ENCODE results near the gene SDC3. TPM values are rescaled to one million over a fixed set of nuclear protein-coding genes. Genes with fewer than 3 reads are reported as not detected.
"Not testable (repeated sequence)": the region's sequence is repeated elsewhere in the genome, so short reads cannot be mapped to it uniquely, and the experiment has no call there.

The SDC3 gene
- total RNA-seq, 1 experiment from 2014 or later, result 0.31 TPM

GRCh38 chr1:30877205-30877912 is 31.2 kb downstream of the SDC3 start:
- no peak for DNase-seq (ENCODE audit: low spot score)

GRCh38 chr1:30876451-30877204 is 31.9 kb downstream of the SDC3 start:
- no peak for DNase-seq (ENCODE audit: low spot score)

- no peak for DNase-seq (ENCODE audit: low spot score)
Measured at GRCh38 chr1:30875916-30876315, 32.6 kb downstream of the SDC3 start.

- no peak for DNase-seq (ENCODE audit: low spot score)
Measured at GRCh38 chr1:30875197-30875596, 33.4 kb downstream of the SDC3 start.

GRCh38 chr1:30874176-30874575 is 34.4 kb downstream of the SDC3 start:
- DNase-seq (ENCODE audit: low spot score), result no peak

GRCh38 chr1:30872948-30873263 is 35.7 kb downstream of the SDC3 start:
- DNase-seq (ENCODE audit: low spot score), result no peak

GRCh38 chr1:30872033-30872947 is 36.3 kb downstream of the SDC3 start:
- no peak for DNase-seq (ENCODE audit: low spot score)

- no peak for DNase-seq (ENCODE audit: low spot score)
Measured at GRCh38 chr1:30871276-30871871, 37.2 kb downstream of the SDC3 start.

GRCh38 chr1:30870656-30871055 is 37.9 kb downstream of the SDC3 start:
- DNase-seq (ENCODE audit: low spot score), result no peak

GRCh38 chr1:30870035-30870434 is 38.5 kb downstream of the SDC3 start:
- DNase-seq (ENCODE audit: low spot score), result no peak

GRCh38 chr1:30868833-30869435 is 39.6 kb downstream of the SDC3 start:
- no peak for DNase-seq (ENCODE audit: low spot score)

- DNase-seq (ENCODE audit: low spot score), result not testable (repeated sequence)
Measured at GRCh38 chr1:30868057-30868456, 40.5 kb downstream of the SDC3 start.

- DNase-seq (ENCODE audit: low spot score), result no peak
Measured at GRCh38 chr1:30867537-30867936, 41.0 kb downstream of the SDC3 start.

GRCh38 chr1:30866594-30866993 is 42.0 kb downstream of the SDC3 start:
- DNase-seq (ENCODE audit: low spot score), result no peak

- DNase-seq (ENCODE audit: low spot score), result no peak
Measured at GRCh38 chr1:30864681-30865080, 43.9 kb downstream of the SDC3 start.

GRCh38 chr1:30863858-30864604 is 44.5 kb downstream of the SDC3 start:
- DNase-seq (ENCODE audit: low spot score), result no peak

GRCh38 chr1:30860320-30860652 is 48.3 kb downstream of the SDC3 start:
- no peak for DNase-seq (ENCODE audit: low spot score)

GRCh38 chr1:30857964-30858363 is 50.6 kb downstream of the SDC3 start:
- DNase-seq (ENCODE audit: low spot score), result no peak

- DNase-seq (ENCODE audit: low spot score), result no peak
Measured at GRCh38 chr1:30857062-30857461, 51.5 kb downstream of the SDC3 start.

GRCh38 chr1:30856260-30856790 is 52.2 kb downstream of the SDC3 start:
- DNase-seq (ENCODE audit: low spot score), result peak; percentile 29

All from HT-29 (cell line).